ENCODE measurements around the gene AK8.
A peak's percentile ranks its signal among the peaks of the same experiment; 100 is the strongest.
"Not testable (repeated sequence)": the region's sequence is repeated elsewhere in the genome, so short reads cannot be mapped to it uniquely, and the experiment has no call there.

Gene AK8

DNA sequence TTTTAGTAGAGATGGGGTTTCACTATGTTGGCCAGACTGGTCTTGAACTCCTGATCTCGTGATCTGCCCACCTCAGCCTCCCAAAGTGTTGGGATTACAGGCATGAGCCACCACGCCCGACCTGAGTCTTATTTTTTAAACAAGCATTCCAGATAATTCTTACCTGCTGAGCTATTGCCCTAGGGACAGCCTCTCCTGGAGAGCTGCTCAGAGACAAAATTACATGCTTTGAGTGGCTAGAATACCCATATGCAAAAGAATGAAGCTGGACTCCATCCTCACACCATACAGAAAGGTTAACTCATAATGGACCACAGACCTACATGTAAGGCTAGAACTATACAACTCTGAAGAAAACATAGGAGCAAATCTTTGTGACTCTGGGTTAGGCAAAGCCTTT lies 166.2 kb downstream of the AK8 start:
- no peak for DNase-seq (ENCODE audit: low spot score)

DNA sequence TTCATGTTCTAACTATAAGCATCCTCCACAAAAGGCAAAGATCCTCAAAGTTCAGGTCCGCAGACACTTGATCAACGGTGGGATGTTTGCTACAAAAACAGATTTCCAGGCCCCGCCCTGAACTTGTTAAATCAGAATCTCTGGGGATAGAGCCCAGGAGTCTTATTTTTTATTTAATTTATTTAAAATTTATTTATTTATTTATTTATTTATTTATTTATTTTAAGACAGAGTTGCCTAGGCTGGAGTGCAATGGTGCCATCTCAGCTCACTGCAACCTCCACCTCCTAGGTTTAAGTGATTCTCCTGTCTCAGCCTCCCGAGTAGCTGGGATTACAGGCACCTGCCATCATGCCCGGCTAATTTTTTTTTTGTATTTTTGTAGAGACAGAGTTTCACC lies 166.9 kb downstream of the AK8 start:
- DNase-seq (ENCODE audit: low spot score) = not testable (repeated sequence)

DNA sequence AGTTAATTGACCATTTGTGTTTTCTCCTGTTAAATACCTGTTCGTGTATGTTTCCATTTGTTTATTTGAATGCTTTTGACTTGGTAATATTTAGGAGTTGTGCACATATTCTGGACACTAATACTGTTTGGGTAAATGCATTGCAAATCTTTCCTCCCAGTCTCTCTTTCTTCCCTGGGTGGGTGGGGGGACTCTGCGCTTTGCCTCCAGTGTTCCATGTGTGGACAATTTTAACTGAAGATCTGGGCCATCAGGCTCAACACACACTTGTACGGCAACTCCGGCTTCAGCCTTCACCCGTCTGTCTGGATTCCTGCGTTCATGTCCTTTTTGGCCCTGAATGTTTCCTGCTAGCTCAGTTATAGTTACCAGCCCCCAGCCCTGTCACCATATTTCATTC lies 167.8 kb downstream of the AK8 start:
- DNase-seq (ENCODE audit: low spot score) = no peak

DNA sequence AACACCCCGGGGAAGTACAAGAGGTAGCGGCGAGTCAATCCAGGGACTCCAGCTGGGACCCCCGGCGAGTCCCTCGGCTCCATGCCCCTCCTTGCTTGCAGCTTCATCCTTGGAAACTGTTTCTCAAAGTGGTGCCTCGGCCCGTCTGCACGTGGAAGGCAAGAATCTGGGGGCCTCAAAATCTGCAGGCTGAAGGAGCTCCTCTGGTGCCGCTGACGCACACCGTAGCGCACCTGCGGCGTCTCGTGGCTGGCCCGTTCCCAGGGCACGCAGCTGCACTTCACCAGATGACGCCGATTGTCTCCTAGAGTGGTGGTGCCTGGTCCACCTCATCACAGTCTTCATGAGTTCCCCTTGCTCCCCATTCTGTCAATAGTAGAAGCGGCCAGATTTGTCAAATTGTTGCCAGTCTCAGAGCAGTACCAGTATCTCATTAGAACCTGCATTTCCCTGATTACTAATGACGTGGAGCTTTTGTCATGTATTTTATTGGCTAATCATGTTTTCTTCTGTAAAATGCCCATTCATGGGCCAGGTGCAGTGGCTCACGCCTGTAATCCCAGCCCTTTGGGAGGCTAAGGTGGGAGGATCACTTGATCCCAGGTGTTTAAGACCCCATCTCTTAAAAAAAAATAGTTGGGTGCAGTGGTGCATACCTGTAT lies 169.2 kb downstream of the AK8 start:
- no peak for DNase-seq (ENCODE audit: low spot score)

GRCh38 chr9:132708239-132708638 lies 169.8 kb downstream of the AK8 start:
- no peak for DNase-seq (ENCODE audit: low spot score)

DNA sequence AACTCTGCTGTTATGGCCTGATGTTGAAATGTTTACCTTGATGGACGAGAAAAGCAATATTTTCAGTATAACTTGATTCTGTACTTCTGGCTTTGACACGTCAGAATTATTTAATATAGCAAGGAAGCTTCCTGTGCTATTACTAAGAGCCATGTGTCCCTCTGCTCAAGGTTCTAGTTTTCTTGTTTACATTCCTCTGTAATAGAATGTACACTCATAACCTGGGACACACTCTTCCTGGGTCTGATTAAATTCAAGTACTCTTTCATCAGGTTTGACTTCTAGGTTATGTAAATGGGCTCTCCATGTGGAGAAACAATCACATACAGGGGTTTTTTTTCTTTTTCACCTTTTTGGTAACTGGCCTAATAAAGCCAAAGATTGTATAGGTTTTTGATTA lies 174.7 kb downstream of the AK8 start:
- no peak for DNase-seq (ENCODE audit: low spot score)

DNA sequence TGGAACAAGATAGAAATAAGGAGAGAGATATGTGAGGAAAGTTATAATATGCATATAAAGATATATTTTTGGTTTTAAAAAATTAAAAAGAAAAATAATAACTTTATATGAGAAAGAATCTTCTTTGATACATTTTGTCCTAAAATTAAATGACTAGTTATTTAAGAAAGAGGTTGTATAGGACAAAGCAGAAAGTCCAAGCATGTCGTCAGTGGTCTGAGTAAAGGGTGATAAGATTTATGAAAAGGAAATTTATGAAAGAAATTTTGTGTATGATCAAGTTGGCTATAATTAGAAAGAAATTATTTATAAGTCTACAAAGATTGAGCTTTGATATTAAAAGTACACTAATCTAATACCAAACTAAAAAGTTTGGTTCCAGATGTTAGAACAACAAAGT lies 175.8 kb downstream of the AK8 start:
- no peak for DNase-seq (ENCODE audit: low spot score)

- no peak for DNase-seq (ENCODE audit: low spot score)
These were observed 178.1 kb downstream of the AK8 start for GRCh38 chr9:132699956-132700355.

DNA sequence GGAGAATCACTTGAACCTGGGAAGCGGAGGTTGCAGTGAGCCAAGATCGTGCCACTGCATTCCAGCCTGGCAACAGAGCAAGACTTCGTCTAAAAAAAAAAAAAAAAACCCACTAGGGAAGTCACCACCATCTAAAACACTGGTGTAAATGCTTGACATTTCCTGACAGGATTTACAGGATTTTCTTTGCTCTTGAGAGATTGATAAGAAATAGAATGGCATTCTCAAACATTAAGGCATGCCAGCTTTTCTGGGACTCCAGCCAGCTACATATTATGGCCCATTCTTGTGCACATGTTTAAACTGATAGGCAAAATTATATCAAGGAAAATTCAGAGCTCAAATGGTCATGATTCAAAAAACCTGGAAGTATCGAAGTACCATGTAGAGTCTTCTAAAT lies 179.1 kb downstream of the AK8 start:
- no peak for DNase-seq (ENCODE audit: low spot score)

GRCh38 chr9:132697230-132697629 lies 180.9 kb downstream of the AK8 start:
- DNase-seq (ENCODE audit: low spot score) = no peak

DNA sequence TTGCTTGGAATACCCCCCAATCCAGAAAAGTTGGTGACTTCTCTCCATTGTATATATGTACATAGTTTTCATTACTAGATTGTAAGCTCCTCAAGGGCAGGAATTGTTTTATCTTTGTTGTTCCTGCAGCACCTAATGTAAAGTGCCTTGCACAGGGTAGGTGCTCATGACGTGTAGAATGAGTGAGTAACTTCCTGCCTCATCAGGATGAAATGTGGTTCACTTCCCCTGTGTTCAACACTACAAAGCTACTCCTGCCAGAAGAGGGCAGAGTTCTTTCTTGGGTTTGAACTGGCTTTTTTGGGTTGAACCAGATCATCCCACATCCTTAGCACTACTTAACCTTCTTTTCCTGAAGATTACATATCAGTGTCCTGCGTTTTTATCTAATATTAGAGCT lies 183.9 kb downstream of the AK8 start:
- DNase-seq (ENCODE audit: low spot score) = peak; percentile 33

GRCh38 chr9:132690696-132691095 lies 187.4 kb downstream of the AK8 start:
- no peak for DNase-seq (ENCODE audit: low spot score)

DNA sequence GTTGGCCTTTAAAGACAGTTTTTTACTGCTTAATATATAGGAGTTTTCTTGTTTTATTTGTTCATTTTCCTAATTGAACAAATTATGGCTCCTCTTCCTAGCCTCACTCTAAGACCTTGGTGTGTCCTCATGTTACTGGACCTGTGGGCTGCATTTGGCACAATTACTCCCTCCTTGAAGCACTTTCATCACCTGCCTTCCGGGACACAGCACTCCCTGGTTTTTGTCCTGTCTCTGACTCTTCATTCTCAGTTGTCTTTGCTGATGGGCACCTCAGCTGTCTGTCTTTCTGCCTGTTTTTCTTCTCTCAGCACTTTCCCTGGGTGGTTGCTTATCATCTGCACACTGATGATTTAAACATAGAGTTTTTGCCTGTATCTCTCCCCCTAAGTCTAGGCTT lies 194.2 kb downstream of the AK8 start:
- DNase-seq (ENCODE audit: low spot score) = no peak

- DNase-seq (ENCODE audit: low spot score) = no peak
These were observed 196.5 kb downstream of the AK8 start for GRCh38 chr9:132681561-132681960.

GRCh38 chr9:132679946-132680625 lies 198.0 kb downstream of the AK8 start:
- no peak for DNase-seq (ENCODE audit: low spot score)

DNA sequence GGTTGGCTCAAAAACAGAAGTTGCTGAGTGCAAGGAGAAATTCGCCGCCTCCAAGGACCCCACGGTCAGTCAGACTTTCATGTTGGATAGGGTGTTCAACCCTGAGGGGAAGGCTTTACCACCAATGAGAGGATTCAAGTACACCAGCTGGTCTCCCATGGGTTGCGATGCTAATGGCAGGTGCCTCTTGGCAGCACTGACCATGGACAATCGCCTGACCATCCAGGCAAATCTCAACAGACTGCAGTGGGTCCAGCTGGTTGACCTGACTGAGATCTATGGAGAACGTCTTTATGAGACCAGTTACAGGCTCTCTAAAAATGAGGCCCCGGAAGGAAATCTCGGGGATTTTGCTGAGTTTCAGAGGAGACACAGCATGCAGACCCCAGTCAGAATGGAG lies 200.1 kb downstream of the AK8 start:
- no peak for DNase-seq (ENCODE audit: low spot score)

Measured in CD4-positive, alpha-beta T cell treated with Interleukin-15 for 4 hours (primary cell).